ENCODE measurements around the gene MCRS1. TPM values are rescaled to one million over a fixed set of nuclear protein-coding genes. Genes with fewer than 3 reads are reported as not detected.

Gene MCRS1
- total RNA-seq, 6 donors from 2014 or later = 39.6 to 85.9 (median 62.7) TPM

DNA sequence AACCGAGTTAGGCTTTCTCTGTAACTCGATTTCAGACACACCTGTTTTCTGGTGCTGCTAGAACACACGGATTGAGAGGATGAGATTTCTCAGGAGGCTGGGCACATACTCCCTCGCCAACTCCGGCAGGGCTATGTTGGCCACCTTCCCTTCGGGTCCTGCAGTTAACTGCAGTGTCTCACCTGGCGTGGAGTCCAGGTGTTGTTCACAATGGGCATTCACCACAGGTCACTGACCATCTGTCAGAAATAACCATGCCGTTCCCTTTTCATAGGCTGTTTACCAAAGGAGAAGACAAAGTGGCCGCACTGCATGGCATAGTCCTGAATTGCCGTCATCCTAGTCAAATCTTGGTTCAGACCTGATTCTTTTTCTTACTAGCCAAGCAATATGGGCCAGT is 34.6 kb downstream of the MCRS1 start:
- WGBS, 2 donors = 93 to 94% methylated on average over 10 of the region's 10 CpGs
- peaks cover 0 to 15% (median 6%) of the 10 kb centered on the region in 4 donors for H3K27me3 ChIP-seq
- no peaks in the 10 kb centered on the region for H3K9me3 ChIP-seq
- ATAC-seq (ENCODE audit: low FRiP score in 2 of 2) (no peak), DNase-seq (no peak)
- H3K27ac ChIP-seq = no peak overlapping the region
- H3K4me1 ChIP-seq = peaks cover 11 to 19% (median 16%) of the 10 kb centered on the region in 4 donors
- no peak overlapping the region for H3K4me3 ChIP-seq
- TF ChIP-seq POLR2A (IDR thresholded peaks at IDR 0.05) (no peak), POLR2AphosphoS5 (IDR thresholded peaks at IDR 0.05) (no peak), EP300 (IDR thresholded peaks at IDR 0.05) (no peak)
- TF ChIP-seq, protein P1, sequence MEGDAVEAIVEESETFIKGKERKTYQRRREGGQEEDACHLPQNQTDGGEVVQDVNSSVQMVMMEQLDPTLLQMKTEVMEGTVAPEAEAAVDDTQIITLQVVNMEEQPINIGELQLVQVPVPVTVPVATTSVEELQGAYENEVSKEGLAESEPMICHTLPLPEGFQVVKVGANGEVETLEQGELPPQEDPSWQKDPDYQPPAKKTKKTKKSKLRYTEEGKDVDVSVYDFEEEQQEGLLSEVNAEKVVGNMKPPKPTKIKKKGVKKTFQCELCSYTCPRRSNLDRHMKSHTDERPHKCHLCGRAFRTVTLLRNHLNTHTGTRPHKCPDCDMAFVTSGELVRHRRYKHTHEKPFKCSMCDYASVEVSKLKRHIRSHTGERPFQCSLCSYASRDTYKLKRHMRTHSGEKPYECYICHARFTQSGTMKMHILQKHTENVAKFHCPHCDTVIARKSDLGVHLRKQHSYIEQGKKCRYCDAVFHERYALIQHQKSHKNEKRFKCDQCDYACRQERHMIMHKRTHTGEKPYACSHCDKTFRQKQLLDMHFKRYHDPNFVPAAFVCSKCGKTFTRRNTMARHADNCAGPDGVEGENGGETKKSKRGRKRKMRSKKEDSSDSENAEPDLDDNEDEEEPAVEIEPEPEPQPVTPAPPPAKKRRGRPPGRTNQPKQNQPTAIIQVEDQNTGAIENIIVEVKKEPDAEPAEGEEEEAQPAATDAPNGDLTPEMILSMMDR (IDR thresholded peaks at IDR 0.05) = no peak
- peaks cover 0 to 1% (median 0%) of the 10 kb centered on the region in 4 donors for H3K36me3 ChIP-seq

DNA sequence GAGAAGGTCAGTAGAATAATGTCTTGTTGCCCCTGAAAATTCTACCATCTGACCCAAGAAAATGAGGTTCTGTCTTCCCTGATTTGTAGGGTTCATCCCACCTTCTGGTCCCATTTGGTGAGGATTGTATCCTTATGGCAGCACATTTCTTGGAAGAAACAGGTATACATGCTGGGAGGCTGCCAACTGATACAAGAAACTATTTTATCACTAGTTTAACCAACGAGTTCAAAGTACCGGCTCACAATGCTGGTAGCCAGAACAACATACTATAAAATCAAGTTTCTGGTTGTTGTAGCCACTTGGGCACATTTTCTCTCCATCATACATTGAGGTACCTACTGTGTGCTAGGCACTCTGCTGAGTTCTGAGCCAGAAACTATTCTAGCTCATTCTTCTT is 36.2 kb downstream of the MCRS1 start:
- WGBS, 2 donors = 66 to 73% methylated on average over 2 of the region's 2 CpGs
- no peak overlapping the region for H3K4me3 ChIP-seq
- H3K9me3 ChIP-seq = no peaks in the 10 kb centered on the region
- peaks cover 0 to 7% (median 4%) of the 10 kb centered on the region in 4 donors for H3K4me1 ChIP-seq
- no peak for DNase-seq
- peaks cover 0 to 12% (median 5%) of the 10 kb centered on the region in 4 donors for H3K36me3 ChIP-seq
- H3K27ac ChIP-seq = no peak overlapping the region
- no peak for TF ChIP-seq EP300 (IDR thresholded peaks at IDR 0.05)
- TF ChIP-seq, protein P1 (IDR thresholded peaks at IDR 0.05) = no peak
- TF ChIP-seq POLR2A (IDR thresholded peaks at IDR 0.05) = no peak
- TF ChIP-seq POLR2AphosphoS5 (IDR thresholded peaks at IDR 0.05) = no peak
- H3K27me3 ChIP-seq = peaks cover 0 to 1% (median 0%) of the 10 kb centered on the region in 4 donors
- ATAC-seq (ENCODE audit: low FRiP score in 2 of 2) = no peak

GRCh38 chr12:49529414-49529813 is 38.5 kb downstream of the MCRS1 start:
- WGBS, 2 donors = 92 to 94% methylated on average over 1 of the region's 1 CpG
- TF ChIP-seq, protein P1 (IDR thresholded peaks at IDR 0.05) = no peak
- no peak for DNase-seq

DNA sequence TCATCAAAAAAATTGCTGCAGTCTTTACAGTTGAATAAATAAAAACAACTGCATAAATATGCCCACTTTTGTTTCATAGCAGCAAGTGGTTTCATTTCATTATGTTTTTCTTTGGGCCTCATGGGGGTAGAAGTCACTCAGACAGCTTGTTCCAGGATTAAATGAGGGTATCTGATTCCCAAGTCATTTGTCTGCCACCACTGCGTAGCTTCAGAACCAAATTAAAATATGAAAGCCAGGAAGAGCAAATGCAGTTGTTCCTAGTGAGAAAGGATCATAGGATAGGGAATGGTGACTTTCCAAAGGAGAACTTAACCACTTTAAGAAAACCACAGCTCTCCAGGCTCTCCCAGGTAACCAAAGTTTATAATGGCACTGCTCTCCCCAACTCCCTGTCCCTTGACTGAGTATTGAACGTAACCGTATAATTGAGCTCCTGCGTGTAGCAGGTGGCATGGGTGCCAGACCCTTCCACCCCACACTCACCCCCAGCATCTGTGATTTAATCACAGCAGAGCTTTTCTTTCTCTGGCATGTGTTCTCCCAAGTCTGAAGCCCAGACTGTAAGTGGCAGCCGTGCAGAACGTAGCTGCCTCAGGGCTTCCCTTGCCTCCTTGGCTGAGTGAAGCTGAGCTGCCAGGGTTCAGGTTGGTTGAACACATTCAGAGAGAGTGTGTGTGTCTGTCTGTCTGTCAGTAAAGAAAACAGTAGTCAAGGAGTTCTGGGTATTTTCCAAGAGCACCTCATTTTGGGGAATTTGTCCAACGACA is 40.4 kb downstream of the MCRS1 start:
- no peak for DNase-seq
- Histone ChIP-seq H3K9me3 (no peaks in the 10 kb centered on the region), H3K4me3 (no peak overlapping the region), H3K4me1 (no peaks in the 10 kb centered on the region), H3K36me3 (peaks cover 0 to 42% (median 30%) of the 10 kb centered on the region in 4 donors), H3K27ac (no peak overlapping the region), H3K27me3 (no peaks in the 10 kb centered on the region)
- TF ChIP-seq POLR2A (IDR thresholded peaks at IDR 0.05) = no peak
- no peak for TF ChIP-seq POLR2AphosphoS5 (IDR thresholded peaks at IDR 0.05)
- no peak for TF ChIP-seq EP300 (IDR thresholded peaks at IDR 0.05)
- TF ChIP-seq, protein P1 (IDR thresholded peaks at IDR 0.05) = no peak
- ATAC-seq (ENCODE audit: low FRiP score in 2 of 2) = no peak
- WGBS, 2 donors = 94 to 100% methylated on average over 6 to 7 of the region's 7 CpGs

More at GRCh38 chr12:49529414-49529813, 38.5 kb downstream of the MCRS1 start:
- H3K36me3 ChIP-seq = peaks cover 0 to 33% (median 24%) of the 10 kb centered on the region in 4 donors
- no peak overlapping the region for H3K27ac ChIP-seq
- no peak for ATAC-seq (ENCODE audit: low FRiP score in 2 of 2)
- no peaks in the 10 kb centered on the region for H3K4me1 ChIP-seq
- no peaks in the 10 kb centered on the region for H3K9me3 ChIP-seq
- H3K4me3 ChIP-seq = no peak overlapping the region
- H3K27me3 ChIP-seq = no peaks in the 10 kb centered on the region

DNA sequence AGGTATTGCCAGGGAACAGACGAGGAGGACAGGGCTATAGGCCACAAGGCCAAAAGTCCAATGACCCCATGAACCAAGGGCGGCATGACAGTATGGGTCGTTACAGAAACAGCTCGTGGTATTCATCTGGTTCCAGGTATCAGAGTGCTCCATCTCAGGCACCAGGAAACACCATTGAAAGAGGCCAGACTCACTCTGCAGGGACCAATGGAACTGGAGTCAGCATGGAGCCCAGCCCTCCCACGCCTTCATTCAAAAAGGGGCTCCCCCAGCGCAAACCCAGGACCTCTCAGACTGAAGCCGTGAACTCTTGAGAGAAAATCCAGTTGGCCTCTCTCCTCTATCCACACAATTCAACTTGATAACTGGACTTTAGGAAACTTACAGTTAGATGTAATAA is 42.0 kb downstream of the MCRS1 start:
- no peak overlapping the region for H3K27ac ChIP-seq
- TF ChIP-seq POLR2A (IDR thresholded peaks at IDR 0.05) = no peak
- TF ChIP-seq POLR2AphosphoS5 (IDR thresholded peaks at IDR 0.05) = no peak
- TF ChIP-seq, protein P1 (IDR thresholded peaks at IDR 0.05) = no peak
- no peak for TF ChIP-seq EP300 (IDR thresholded peaks at IDR 0.05)
- H3K4me1 ChIP-seq = no peaks in the 10 kb centered on the region
- WGBS, 2 donors = 91 to 96% methylated on average over 7 of the region's 7 CpGs
- H3K27me3 ChIP-seq = no peaks in the 10 kb centered on the region
- no peaks in the 10 kb centered on the region for H3K9me3 ChIP-seq
- no peak overlapping the region for H3K4me3 ChIP-seq
- DNase-seq (no peak), ATAC-seq (ENCODE audit: low FRiP score in 2 of 2) (no peak)
- peaks cover 0 to 42% (median 30%) of the 10 kb centered on the region in 4 donors for H3K36me3 ChIP-seq

Measured in upper lobe of left lung (tissue), 6 donors.